Ovary (tissue), 3 donors: ENCODE measurements around the gene ZNF132.

Experiments used
- CTCF ChIP-seq, 3 donors: fragments of 450-650 bp in 2 of 3; fragments of 200-600 bp in 1 of 3; IDR thresholded peaks; one replicate each; pipeline versions ENCODE4 v1.5.1 to v1.8.0; 2016 to 2022; ENCODE audit warnings: antibody characterized with exemption in 3 of 3, mild to moderate bottlenecking in 1 of 3
- EP300 ChIP-seq: sonication (generic); formaldehyde crosslinking; IDR thresholded peaks from one replicate; pipeline ENCODE4 v1.6.1; 2017; ENCODE audit warnings: antibody characterized with exemption
- donor health status: DM: no; HTN: no; CAD: no.

- TF ChIP-seq CTCF (IDR thresholded peaks at IDR 0.05) = no peak
- no peak for TF ChIP-seq EP300
Observed at GRCh38 chr19:58483776-58484175, 43.8 kb upstream of the ZNF132 start.
